Activated T-helper 1 cell treated with Interleukin-2 at 50 U/mL for 16 hours (primary cell): ENCODE measurements around the gene LMTK3.
"Not testable (repeated sequence)": the region's sequence is repeated elsewhere in the genome, so short reads cannot be mapped to it uniquely, and the experiment has no call there.

Source experiments
- DNase-seq: peaks from one replicate; pipeline ENCODE4 v3.0.0-alpha.2; 2020; ENCODE audit warnings: low read depth

The LMTK3 gene

GRCh38 chr19:48506138-48506733 is 5.4 kb downstream of the LMTK3 start:
- no peak for DNase-seq

- DNase-seq = peak; percentile 47
Observed at GRCh38 chr19:48502350-48503018, 9.2 kb downstream of the LMTK3 start.

GRCh38 chr19:48501494-48502349 is 9.9 kb downstream of the LMTK3 start:
- DNase-seq = no peak

GRCh38 chr19:48500830-48501493 is 10.7 kb downstream of the LMTK3 start:
- DNase-seq = no peak

DNA sequence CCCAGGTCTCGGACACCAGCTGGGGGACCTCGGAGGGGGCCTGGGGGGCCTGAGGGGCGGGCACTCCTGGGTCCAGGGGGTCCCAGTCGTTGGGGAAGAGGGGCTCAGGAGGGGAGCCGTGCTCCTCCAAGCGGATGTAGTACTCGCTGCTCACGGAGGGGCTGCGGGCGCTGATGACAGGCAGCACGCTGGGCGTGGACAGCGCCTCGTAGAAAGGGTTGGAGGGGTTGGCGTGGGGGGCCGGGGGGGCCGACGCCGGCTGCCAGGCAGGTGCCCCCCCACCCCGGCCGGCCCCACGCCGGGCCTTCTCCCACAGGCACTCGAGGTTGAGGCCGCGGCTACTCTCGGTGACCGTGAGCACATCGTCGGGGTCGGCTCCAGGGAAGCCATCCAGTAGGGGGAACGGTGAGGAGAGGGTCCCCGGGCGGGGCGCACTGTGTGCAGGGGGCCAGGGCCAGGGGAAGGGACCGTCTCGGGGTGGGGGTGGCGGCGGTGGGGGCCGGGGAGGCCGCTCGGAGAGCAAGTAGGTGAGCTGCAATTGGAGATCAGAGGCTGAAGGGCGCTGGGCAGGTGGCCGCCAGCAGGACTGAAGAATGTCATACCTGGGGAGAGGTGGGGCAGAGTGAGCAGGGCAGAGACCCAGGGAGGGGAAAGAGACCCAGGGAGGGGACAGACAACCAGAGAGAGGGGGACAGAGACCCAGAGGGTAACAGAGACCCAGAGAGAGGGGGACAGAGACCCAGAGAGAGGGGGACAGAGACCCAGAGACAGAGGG is 12.1 kb downstream of the LMTK3 start:
- DNase-seq = no peak

- DNase-seq = no peak
Observed at GRCh38 chr19:48498595-48499311, 12.9 kb downstream of the LMTK3 start.

DNA sequence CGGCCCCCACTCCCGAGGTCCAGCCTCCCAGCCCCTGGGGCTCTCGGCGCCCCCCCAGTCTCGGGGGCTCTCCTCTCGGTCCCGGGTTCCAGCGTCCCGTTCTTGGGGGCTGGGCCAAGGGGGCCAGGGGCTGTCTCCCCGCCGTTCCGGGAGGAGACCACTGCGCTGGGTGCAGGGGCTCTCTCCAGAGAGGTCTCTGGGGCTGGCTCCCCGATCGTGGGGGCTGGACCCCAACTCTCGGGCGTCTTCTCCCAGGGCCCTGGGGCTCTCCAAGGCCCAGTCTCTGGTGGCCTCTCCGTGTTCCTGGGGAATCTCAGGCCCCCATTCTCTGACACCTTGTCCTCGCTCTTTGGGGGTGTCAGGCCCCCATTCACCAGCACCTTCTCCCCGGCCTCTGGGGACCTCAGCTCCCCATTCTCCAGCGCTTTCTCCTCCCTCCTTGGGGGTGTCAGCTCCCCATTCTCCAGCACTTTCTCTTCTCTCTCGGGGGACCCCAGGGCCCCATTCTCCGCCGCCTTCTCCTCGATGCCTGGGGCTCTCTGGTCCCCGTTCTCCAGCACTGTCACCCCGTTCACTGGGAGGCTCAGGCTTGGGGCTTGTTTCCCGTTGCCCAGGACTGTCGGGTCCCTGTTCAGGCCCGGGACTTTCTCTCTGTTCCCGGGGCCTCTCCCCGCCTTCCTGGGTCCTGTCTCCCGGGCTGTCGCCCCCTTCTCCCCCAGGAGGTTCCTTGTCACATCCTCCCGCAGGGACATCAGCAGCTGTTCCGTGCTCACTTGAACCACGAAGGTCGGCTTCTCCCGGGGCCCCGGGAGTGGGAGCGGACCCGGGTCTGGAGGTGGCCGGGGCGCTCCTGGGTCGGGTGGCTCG is 13.7 kb downstream of the LMTK3 start:
- DNase-seq = no peak

DNA sequence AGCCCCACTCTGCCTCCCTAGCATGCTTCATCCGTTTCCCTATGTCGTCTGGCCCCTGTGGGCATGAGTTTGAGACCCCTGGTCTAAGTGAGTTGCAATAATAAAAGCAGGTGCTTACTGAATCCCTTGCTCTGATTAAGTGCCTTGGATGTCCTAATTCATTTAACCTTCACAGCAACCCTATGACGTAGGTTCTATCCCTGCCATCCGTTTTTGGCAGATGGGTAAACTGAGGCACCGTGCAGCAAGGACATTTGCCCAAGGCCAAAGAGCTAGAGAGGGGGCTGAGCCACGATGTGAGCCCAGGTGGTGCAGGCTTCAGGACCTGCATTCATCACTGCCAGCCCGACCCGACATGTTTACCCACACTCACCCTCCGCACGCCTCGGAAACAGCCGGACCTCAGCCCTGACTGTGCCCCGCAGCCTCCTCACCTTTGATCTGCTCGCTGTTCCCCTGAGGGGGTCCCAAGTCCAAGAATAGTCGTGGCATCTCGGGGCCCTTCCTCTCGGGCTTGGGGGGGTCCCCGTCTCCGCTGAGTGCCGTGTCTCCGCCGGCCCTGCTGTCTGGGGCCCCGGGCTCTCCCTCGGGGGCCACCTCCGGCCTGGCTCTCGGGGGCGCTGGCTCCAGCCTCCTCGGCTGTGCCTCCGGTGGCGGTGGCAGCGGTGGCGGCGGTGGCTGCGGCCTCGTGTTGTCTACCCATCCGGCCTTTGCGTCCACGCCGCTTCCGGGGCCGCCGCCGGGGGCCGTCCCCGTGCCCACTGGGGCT is 14.5 kb downstream of the LMTK3 start:
- no peak for DNase-seq

GRCh38 chr19:48495396-48495795 is 16.2 kb downstream of the LMTK3 start:
- no peak for DNase-seq

GRCh38 chr19:48493718-48494401 is 17.8 kb downstream of the LMTK3 start:
- DNase-seq = no peak

- peak; percentile 62 for DNase-seq
Observed at GRCh38 chr19:48492925-48493717, 18.5 kb downstream of the LMTK3 start.

GRCh38 chr19:48491793-48492123 is 19.9 kb downstream of the LMTK3 start:
- no peak for DNase-seq

GRCh38 chr19:48490981-48491792 is 20.4 kb downstream of the LMTK3 start:
- peak; percentile 33 for DNase-seq

DNA sequence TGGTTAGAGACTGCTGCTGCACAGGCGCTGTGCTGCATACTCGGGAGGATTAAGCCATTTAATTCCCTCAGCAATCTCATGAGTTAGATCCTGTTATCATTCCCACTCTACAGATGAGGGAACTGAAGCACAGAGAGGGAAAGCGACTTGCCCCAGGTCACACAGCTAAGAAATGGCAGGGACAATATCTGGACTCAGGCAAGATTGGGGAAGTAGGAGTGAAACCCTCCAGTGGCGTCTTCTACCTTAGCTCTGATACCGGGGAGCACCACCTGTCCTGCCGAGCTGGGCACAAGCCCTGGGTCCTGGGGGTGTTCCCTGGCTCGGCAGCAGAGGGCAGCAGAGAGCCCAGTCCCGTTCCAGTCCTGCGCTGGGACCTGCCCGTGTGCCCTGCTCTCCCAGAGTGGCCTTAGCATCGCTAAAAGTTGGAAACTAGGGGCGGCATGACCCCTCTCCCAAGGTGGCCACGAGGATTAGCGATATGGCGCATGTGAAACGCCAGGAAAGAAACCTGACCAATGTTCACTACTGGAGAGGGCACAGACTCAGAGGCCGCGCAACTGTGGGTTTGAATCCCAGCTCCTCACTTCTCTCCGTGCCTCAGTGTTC is 21.9 kb downstream of the LMTK3 start:
- peak; percentile 66 for DNase-seq

DNA sequence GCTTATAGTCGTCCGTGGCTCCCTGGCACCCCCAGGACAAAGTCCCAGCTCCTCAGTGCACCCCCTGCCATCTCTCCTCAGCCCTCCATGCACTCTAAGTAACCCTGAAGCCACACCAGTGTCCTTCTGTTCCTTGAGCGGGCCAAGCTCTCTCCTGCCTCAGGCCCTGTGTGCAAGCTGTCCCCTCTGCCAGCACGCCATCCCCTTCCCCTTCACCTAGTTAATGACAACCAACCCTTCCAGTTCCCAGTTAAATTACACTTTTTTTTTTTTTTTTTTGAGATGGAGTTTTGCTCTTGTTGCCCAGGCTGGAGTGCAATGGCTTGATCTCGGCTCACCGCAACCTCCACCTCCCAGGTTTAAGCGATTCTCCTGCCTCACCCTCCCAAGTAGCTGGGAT is 23.2 kb downstream of the LMTK3 start:
- DNase-seq = not testable (repeated sequence)

DNA sequence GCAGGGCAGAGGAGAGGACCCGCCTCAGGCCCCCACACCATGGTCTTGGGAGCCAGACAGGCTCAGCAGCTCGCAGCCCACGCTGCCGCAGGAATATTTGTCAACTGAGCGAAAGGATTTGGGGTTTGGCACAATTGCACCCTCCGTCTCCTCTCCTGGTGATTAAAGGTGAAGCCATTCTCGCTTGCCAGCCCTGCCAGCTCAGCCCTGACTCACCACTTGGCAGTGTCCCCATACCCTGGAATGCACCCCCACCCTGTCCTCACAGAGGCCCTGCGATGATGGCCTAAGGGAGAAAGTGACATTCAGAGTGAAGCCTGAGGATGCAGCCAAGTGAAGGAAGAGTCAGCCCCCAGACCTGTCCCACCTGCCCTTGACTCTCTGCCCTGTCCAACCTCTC is 23.7 kb downstream of the LMTK3 start:
- DNase-seq = no peak

DNA sequence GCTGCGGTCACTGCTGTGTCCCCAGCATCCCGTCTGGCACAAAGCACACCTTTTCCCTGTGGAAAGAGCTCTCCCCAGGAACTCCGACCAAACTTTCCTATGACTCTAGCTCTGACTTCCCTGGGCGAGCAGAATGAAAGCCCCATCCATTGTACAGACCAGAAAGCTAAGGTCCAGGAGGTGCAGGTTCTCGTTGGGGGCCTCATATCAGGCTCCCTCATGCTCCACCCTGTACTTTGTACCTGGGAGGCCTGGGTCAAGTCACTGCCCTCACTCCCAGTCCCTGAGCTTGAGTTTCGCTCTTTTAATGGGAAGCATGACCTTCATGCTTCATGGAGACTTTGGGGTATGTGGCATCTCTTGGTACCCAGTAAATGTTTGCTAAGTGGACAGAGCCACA is 24.1 kb downstream of the LMTK3 start:
- no peak for DNase-seq
